Measurements from ENCODE around the gene EFNB3. TPM values are rescaled to one million over a fixed set of nuclear protein-coding genes. Genes with fewer than 3 reads are reported as not detected.

EFNB3 gene
- total and polyA plus RNA-seq, 8 donors = 0.29 to 2.9 (median 1.3) TPM; not detected in 2

- WGBS, 5 donors = 11 to 15% (median 13%) methylated on average over 13 of the region's 13 CpGs
Measured at GRCh38 chr17:7688808-7689316, 16.1 kb upstream of the EFNB3 start.

GRCh38 chr17:7695586-7695985, 9.4 kb upstream of the EFNB3 start:
- peaks cover 0 to 65% (median 40%) of the 10 kb centered on the region in 4 donors for H3K36me3 ChIP-seq
- peaks cover 0 to 1% (median 0%) of the 10 kb centered on the region in 3 donors for H3K27me3 ChIP-seq
- H3K9me3 ChIP-seq = no peaks in the 10 kb centered on the region
- WGBS, 5 donors = 94 to 97% (median 95%) methylated on average over 10 of the region's 10 CpGs
- H3K4me3 ChIP-seq = no peak overlapping the region
- H3K4me1 ChIP-seq = no peaks in the 10 kb centered on the region
- TF ChIP-seq EP300 (IDR thresholded peaks at IDR 0.05) (no peak), CTCF (IDR thresholded peaks at IDR 0.05) (no peak), POLR2AphosphoS5 (IDR thresholded peaks at IDR 0.05) (no peak), POLR2A (IDR thresholded peaks at IDR 0.05) (no peak)
- intact Hi-C loops (cut with DNase I; ENCODE audit: low total_unique reads) = no loop called here
- DNase-seq = no peak
- H3K27ac ChIP-seq = no peak overlapping the region

More at GRCh38 chr17:7688808-7689316, 16.1 kb upstream of the EFNB3 start:
- peaks cover 0 to 29% (median 12%) of the 10 kb centered on the region in 4 donors for H3K36me3 ChIP-seq
- H3K4me3 ChIP-seq = peak overlapping the region; percentile 80 to 95 (median 86)
- peak overlapping the region; percentile 37 to 98 (median 95) for H3K27ac ChIP-seq
- TF ChIP-seq CTCF (IDR thresholded peaks at IDR 0.05) = no peak
- TF ChIP-seq POLR2A (IDR thresholded peaks at IDR 0.05) = no peak
- no peak for TF ChIP-seq EP300 (IDR thresholded peaks at IDR 0.05)
- TF ChIP-seq POLR2AphosphoS5 (IDR thresholded peaks at IDR 0.05) = no peak
- intact Hi-C loops (cut with DNase I; ENCODE audit: low total_unique reads) = loop anchor here (10.0 kb wide), 1 partner anchor 54 kb away; the partner anchor contains the start of gene SHBG
- no peaks in the 10 kb centered on the region for H3K9me3 ChIP-seq
- no peaks in the 10 kb centered on the region for H3K27me3 ChIP-seq
- DNase-seq = no peak
- peaks cover 22 to 42% (median 34%) of the 10 kb centered on the region in 4 donors for H3K4me1 ChIP-seq

- TF ChIP-seq CTCF (IDR thresholded peaks at IDR 0.05) (no peak), EP300 (IDR thresholded peaks at IDR 0.05) (no peak), POLR2A (IDR thresholded peaks at IDR 0.05) (no peak), POLR2AphosphoS5 (IDR thresholded peaks at IDR 0.05) (no peak)
- DNase-seq = no peak
- H3K27ac ChIP-seq = no peak overlapping the region
- 92 to 100% (median 95%) methylated on average over 4 of the region's 4 CpGs for WGBS, 5 donors
- H3K4me1 ChIP-seq = no peaks in the 10 kb centered on the region
- H3K36me3 ChIP-seq = peaks cover 9 to 68% (median 57%) of the 10 kb centered on the region in 4 donors
- H3K27me3 ChIP-seq = peaks cover 0 to 23% (median 0%) of the 10 kb centered on the region in 3 donors
- H3K4me3 ChIP-seq = no peak overlapping the region
- no peaks in the 10 kb centered on the region for H3K9me3 ChIP-seq
- intact Hi-C loops (cut with DNase I; ENCODE audit: low total_unique reads) = no loop called here
Measured at GRCh38 chr17:7697828-7698588, 7.0 kb upstream of the EFNB3 start.

GRCh38 chr17:7700510-7700909, 4.5 kb upstream of the EFNB3 start:
- intact Hi-C loops (cut with DNase I; ENCODE audit: low total_unique reads) = no loop called here
- no peaks in the 10 kb centered on the region for H3K9me3 ChIP-seq
- DNase-seq = no peak
- no peak overlapping the region for H3K4me3 ChIP-seq
- TF ChIP-seq EP300 (IDR thresholded peaks at IDR 0.05) (no peak), CTCF (IDR thresholded peaks at IDR 0.05) (no peak), POLR2AphosphoS5 (IDR thresholded peaks at IDR 0.05) (no peak), POLR2A (IDR thresholded peaks at IDR 0.05) (no peak)
- H3K4me1 ChIP-seq = peaks cover 12 to 21% (median 16%) of the 10 kb centered on the region in 4 donors
- WGBS, 5 donors = 93 to 99% (median 97%) methylated on average over 7 of the region's 7 CpGs
- H3K36me3 ChIP-seq = peaks cover 9 to 49% (median 42%) of the 10 kb centered on the region in 4 donors
- no peak overlapping the region for H3K27ac ChIP-seq
- peaks cover 12 to 48% (median 21%) of the 10 kb centered on the region in 3 donors for H3K27me3 ChIP-seq

Data from stomach (tissue), 9 donors.